DMS114 treated with DMSO at 0.1 percent for 48 hours (cell line): ENCODE measurements around the gene NDUFA11.
"Not testable (repeated sequence)": the region's sequence is repeated elsewhere in the genome, so short reads cannot be mapped to it uniquely, and the experiment has no call there.

Source experiments
- DNase-seq: peaks from one replicate; lab custom pipeline; 2025; ENCODE audit not compliant: unreplicated experiment; lab: John Stamatoyannopoulos, UW

NDUFA11 gene

DNA sequence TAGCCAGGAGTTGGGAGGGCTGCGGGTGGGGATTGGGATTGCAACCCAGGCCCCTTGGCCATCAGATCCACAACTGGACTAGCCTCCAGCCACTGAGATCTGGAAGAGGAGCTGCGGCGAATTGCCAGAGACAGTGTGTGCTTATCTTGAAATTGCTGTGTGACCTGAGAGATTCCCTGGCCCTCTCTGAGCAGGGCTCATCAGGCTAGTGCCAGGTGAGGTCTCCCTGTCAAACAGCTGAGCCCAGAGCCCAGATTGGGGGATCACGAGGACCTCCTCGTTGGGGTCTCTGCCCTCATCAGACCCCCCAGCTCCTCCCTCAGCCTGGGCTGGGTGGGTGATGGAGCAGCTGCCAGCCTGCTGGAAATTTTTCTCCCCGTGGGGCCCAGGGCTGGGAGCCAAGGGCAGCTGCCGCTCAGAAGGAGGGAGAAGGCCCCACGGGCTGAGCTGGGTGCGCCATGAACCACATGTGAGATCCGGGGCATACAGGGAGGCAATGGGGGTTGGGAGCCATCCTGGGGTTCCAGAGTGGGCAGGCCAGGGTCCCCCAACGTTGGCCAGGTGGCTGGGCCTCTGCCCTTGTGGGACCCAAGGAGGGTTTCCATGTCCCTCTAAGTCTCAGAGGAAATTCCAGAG lies 40.4 kb downstream of the NDUFA11 start:
- DNase-seq, result no peak

- no peak for DNase-seq
Measured at GRCh38 chr19:5857203-5858081, 46.1 kb downstream of the NDUFA11 start.

- DNase-seq, result not testable (repeated sequence)
Measured at GRCh38 chr19:5855151-5855550, 48.4 kb downstream of the NDUFA11 start.

DNA sequence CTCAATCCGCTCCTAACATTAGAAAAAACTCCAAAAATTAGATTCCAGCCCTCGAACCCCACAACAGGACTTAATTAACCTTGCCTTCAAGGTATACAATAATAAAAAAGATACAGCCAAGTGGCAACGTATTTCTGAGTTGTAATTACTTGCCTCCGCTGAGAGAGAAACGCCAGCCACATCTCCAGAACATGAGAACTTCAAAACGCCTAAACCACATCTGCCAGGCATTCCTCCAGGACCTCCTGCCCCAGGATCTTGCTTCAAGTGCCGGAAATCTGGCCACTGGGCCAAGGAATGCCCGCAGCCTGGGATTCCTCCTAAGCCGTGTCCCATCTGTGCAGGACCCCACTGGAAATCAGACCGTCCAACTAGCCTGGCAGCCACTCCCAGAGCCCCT lies 49.5 kb downstream of the NDUFA11 start:
- not testable (repeated sequence) for DNase-seq

GRCh38 chr19:5851302-5851701 lies 52.3 kb downstream of the NDUFA11 start, which contains the start of gene FUT3:
Gene FUT3 (minus strand): TSS chr19:5851449.
- DNase-seq, result no peak

DNA sequence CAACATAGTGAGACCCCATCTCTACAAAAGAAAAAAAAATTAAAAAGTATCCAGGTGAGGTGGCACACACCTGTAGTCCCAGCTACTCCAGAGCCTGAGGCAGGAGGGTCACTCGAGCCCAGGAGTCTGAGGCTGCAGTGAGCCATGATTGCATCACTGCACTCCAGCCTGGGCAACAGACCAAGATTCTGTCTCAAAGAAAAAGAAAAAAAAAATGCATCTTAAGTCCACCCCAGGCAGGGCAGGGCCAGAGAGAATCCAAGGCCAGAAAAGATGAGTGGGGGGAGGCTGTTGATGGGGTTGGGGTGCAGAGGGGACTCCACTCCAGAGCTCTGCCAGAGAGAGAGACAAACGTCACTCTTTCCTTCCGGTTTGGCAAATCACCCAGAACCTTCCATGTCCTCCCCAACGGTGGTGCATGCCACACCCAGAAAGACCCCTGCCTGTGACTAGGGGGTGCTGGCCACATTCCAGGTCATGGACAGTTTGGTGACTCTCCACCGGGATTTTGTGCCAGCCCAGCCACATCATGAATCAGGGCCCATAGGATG lies 52.8 kb downstream of the NDUFA11 start:
- DNase-seq, result no peak

DNA sequence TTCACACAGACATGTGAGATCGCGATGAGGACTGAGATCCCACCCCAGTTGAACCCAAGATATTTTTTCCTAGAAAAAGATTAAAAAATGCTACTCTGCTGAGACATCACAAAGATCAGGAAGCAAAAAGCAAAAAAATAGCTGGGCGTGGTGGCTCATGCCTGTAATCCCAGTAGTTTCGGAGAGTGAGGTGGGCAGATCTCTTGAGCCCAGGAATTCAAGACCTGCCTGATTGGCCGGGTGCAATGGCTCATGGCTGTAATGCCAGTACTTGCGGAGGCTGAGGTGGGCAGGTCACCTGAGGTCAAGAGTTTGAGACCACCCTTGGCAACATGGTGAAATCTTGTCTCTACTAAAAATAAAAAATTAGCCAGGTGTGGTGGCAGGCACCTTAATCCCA lies 53.4 kb downstream of the NDUFA11 start:
- DNase-seq, result no peak

DNA sequence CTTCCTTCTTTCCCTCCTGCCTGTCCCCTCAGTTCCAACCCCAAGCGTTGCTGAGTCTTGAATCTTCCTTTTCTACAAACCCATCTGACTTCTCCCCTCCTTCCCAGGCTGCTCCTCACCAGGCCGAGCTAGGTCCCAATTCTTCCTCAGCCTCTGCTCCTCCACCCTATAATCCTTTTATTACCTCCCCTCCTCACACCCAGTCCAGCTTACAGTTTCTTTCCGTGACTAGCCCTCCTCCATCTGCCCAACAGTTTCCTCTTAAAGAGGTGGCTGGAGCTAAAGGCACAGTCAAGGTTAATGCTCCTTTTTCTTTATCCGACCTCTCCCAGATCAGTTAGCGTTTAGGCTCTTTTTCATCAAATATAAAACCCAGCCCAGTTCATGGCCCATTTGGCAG lies 55.0 kb downstream of the NDUFA11 start:
- not testable (repeated sequence) for DNase-seq

DNA sequence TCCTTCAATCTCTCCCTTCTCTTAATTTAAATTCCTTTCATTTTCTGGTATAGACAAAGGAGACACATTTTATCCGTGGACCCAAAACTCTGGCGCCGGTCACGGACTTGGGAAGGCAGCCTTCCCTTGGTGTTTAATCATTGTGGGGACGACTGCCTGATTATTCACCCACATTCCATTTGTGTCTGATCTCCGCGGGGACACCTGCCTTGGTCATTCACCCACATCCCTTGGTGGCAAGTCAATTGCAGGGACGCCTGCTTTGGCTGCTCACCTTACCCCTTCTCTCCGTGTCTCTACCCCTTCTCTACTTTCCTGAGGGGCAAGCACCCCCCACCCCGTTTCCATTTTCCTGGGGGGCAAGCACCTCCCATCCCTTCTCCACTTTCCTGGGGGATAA lies 55.7 kb downstream of the NDUFA11 start:
- DNase-seq, result not testable (repeated sequence)
